Activated CD8-positive, alpha-beta memory T cell treated with anti-CD3 and anti-CD28 coated beads, Interleukin-2, amount 50 U/mL, for 1 hour (primary cell): ENCODE results near the gene EHBP1L1.

Experiments used
- DNase-seq: peaks from one replicate; pipeline ENCODE4 v3.0.0-alpha.2; 2020; ENCODE audit errors: extremely low read depth

EHBP1L1 gene

DNA sequence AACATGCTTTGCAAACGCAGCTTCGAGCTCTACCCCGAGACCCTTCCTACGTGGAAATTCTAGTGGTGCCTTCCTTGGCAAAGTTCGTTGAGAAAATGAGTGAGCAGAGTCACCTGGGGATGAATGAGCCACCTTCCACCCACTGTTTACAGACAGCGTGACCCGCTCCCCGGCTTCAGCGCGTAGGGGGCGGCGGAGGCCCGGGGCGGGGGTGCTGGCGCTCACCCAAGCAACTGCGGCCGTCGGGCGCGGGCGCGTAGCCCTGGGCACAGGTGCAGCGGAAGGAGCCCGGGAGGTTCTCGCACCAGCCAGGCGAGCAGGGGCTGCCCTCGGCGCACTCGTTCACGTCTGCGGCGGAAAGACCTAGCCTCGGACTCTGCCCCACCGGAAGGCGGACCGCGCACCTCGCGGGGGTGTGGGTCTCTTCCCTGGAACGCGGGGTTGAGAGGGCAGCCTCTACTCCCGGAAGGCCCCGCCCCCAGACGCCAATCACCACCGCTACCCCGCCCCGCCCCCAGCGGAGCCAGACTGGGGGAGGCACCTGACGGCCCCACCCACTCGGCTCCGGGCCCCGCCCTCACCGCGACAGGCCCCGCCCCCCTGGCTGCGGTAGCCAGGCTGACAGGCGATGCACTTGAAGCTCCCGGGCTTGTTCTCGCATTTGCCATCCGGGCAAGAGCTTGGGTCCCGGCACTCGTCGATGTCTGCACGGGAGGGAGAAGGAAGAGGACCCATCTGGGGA, 29.5 kb upstream of the EHBP1L1 start:
- peak; percentile 92 for DNase-seq

DNA sequence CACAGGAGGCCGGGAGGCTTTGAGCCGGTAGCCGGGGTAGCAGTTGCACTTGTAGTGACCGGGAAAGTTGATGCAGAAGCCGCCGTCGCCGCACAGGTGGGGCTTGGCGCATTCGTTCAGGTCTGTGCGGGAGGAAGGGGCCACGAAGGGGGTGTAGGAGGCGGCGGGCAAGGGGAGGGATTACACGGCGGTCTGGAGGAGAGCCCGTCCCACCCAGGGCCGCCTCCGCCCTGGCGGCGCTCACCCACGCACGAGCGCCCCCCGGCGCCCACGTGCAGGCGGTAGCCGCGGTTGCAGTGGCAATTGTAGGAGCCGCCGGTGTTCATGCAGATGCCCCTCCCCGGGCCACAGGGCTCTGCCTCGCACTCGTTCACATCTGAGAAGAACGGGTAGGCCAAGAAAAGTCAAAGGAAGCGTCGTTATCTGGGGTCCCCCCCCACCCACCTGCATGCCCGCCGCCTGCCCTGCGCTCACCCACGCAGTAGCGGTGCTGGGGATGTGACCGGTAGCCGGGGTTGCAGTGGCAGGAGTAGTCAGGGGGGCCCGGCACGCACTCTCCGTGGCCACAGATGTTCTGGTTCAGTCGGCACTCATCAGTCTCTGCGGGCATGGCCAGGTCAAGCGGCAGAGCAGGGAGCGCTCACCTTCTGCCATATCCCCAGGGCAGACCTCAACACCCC, 28.3 kb upstream of the EHBP1L1 start:
- DNase-seq, result no peak

DNA sequence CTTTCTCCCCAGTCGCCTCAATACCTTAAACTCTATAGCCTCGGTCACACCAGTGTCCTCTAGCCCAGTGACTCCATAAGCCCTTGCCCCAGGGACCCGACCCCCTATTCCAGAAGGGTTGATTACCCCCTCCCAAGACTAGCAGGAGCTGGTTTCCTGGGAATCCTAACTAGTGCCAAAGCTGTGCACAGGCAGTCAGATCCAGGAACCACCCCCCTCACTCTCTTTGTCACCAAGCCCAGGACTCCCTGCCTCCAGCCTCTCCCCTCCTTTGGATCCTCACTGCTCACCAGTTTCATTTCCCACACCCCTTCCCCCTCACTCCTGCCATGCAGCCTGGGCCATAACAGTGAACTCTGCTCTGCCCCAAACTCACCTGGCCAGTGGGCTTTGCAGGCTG, 27.5 kb upstream of the EHBP1L1 start:
- no peak for DNase-seq

DNA sequence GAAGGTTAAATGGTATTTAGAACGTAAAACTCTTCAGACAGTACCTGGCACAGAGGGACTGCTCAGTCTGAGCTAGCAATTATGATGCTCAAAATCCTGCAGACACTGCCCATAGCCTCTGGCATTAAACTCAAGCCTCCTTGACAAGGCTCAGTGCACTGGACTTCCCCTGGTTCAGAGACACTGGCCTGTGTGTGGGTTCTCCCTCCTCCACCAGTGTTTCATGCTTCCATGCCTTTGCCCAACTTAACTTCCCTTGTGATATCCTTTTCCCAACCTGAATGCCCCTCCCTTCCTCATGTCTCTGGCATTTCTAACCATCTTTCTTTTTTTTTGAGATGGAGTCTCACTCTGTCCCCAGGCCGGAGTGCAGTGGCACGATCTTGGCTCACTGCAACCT, 26.8 kb upstream of the EHBP1L1 start:
- no peak for DNase-seq

DNA sequence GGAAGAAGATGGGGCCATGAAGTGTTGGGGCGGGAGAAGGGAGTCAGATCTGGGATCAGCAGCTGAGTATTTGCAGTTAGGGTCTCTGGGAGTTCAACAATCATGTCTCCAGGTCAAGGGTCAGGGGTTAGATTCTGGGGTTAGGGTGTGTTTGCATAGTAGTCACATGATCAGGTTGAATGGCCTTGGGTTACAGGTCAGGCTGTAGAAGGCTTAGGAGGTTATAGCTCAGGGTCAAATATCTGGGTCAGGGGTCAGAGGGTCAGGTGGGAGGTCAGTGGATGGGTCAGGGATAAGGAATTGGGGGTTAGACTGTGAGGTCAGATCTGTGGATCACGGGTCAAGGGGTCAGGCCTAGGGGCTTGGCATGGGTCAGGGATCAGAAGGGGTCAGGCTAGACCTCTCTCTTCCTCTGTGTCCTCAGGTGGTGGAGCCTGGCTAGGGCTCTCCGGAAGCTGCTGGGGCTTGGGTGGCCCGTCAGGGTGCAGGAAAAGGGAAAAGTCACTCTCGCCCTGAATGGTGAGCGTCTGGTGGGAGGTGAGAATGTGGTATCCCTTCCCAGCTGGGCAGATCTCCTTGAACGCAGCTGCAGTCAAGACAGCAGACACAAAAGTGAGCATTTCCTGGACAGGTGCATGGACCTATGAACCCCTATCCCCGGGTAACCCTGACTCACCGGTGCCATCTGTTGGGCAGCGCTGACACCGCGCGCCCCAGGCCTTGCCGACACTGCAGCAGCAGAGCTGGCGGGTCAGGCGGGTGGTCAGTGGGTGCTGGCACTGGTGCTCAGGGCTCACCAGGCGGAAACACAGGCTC, 24.1 kb upstream of the EHBP1L1 start:
- no peak for DNase-seq

DNA sequence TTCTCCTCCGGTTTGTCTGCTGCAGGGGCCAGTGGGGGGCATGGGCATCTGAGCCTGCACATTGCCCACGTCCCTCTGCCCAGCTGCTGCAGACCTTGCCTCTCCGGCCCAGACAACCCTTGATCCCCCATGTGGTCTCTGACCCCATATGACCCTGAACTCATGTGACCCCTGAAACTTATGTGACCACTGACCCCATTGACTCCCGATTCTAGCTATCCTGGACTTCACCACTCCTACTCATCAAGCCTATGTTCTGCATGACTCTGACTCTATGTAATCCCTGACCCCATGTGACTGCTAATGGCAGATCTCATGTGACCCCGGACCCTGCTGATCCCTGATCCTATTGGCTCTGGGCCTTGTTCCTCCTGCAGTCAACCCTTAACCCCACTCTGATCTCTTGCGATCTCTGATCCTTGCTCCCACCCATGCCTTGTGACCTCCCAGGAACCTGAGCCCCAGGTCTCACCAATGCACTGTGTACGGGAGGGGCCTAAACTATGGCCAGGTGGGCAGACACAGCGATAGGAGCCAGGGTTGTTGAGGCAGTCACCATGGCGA, 23.4 kb upstream of the EHBP1L1 start:
- DNase-seq, result no peak

DNA sequence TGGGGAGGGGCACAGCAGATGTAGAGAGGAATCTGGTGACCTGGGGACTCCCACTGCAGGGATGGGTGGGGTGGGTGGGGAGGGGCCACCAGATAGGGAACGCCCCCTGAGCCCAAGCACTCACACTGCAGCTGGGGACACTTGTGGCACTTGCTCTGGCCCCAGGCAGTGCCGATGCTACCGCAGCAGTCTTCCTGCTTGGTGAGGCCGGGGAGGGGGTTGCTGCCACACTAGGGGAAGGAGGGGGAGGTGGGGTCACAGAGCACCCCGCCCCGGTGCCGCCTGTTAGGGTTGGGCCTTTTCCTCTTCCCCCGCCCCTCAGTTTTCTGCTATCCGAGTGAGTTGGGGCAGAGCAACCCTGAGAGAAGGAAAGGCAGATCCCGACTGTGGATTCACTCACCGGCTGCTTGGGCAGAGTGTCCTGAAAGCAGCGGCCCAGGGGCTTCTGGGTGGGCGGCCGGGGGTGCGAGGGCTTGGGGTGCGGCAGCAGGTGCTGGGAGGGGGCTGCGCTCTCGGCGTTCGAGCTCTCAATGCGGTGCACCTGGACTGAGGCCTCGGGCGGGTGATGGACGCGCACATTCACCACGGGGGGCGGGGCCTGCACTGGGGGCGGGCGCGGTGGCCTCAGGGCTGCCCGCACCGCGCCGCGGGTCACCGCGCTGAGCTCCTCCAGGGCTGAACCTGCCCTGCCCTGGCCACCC, 22.4 kb upstream of the EHBP1L1 start:
- DNase-seq, result no peak

DNA sequence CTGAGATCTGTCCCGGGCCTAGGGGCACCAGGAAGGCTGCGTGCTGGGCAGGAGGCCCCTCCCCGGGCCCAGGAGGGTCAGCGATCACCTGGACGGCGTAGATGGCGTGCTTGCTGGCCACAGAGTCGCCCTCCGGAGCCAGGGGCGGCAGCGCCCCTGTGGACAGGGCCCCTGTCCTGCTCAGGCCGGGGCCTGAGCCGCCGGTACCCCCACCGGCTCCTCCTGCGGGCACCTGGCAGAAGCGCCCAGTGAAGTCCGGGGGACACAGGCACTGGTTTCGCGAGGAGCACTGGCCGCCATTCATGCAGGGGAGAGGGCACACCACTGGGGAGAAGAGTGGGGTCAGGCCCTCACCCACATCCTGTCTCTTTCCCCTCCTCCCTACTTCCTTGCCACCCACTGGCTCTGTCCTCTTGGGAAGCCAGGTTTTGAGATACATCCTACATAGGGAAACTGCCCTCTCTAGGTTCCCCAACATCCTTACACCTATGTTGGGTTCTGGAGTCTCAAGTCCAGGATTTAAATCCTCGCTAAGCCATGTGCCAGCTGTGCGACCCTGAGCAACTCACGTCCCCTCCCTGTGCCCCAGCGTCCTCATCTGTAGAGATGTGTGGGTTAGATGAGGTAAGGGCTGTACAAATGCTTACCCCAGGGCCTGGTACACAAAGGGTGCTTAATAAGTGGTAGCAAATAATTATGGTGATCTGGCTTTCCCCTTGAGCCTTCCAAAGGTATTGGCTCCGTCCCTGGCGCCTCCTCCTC, 21.6 kb upstream of the EHBP1L1 start:
- no peak for DNase-seq

DNA sequence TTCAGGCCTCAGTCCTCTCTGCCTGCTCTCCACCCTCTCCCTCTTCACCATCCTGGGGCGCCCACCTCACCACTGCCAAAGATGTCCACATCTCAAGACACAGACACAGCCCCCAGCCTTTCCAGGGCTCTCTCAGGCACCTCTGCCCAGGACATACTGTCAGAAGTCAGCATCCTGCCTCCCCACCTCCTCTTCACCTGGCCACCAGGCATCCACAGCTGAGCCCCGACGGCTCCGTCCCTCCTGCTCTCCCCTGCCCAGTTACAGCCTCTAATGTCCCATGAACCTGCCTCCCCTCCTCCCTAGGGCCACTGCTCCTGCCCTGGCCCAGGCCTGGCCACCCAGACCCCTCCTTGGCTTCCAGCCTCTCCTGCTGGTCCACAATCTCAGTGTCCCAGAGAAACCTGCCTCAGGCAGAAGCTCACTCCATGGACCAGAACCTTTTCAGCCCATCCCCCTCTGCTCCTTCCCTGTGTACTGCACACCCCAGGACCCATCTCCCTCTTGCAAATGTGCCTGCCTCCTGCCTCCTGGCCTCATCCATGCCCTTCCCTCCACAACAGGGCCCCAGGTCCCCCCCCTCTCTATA, 20.9 kb upstream of the EHBP1L1 start:
- no peak for DNase-seq

DNA sequence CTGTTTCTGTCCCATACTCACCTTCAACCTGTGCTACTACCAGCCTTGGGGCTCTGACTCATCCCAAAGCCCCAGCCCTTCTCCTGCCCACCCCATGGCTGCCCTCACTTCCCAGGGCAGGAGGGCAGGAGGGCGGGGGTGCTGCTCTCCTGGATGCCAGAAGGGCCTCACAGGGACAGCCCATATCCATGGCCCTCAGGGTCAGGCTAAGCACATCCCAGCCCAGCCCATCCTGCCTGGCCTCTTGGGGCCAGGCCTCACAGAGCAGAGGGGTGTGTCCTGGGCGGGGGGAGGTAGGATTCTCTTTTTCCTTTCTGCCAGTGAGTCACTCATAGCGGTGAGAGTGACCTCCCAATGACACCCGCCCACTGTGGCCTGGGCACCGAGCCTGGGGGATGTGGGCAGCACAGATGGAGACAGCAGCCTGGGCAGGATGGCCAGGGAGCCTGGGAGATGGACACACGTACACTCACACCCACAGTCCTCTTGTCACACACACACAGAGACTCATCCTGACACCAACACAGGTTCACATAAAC, 20.1 kb upstream of the EHBP1L1 start:
- DNase-seq, result no peak

DNA sequence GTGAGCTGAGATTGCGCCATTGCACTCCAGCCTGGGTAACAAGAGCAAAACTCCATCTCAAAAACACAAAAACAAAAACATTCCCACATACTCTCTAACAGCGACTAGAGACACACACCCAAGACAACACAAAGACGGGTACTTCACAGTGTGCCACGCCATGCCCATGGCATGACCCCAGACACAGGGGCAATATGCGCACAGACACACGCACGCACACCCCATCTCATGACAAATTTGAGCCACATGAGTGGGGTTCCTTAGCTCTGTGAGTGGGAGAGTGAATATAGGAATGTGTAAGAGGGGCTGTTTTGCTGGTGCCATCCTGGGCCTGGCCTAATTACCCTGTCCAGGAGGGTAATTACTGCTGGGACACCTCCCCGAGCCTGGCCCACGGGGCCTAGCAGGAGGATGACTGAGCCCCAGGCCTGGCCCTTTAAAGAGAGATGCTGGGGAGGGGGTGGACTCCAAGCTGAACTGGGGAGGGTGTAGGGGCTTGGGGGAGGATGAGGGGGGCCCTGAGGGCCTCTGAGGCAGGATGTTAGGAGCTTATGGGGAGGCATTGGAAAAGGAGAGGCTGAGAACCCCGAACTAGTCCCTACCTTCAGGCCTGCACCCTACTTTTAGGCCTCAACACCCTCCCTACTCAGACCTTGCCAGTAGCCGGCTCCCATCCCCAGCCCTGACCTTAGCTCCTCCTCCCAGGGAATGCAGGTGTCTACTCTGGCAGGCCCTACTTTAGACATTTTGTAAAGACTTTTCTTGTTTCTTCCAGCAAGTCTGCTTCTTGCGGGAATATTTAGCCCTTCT, 19.2 kb upstream of the EHBP1L1 start:
- DNase-seq, result no peak

DNA sequence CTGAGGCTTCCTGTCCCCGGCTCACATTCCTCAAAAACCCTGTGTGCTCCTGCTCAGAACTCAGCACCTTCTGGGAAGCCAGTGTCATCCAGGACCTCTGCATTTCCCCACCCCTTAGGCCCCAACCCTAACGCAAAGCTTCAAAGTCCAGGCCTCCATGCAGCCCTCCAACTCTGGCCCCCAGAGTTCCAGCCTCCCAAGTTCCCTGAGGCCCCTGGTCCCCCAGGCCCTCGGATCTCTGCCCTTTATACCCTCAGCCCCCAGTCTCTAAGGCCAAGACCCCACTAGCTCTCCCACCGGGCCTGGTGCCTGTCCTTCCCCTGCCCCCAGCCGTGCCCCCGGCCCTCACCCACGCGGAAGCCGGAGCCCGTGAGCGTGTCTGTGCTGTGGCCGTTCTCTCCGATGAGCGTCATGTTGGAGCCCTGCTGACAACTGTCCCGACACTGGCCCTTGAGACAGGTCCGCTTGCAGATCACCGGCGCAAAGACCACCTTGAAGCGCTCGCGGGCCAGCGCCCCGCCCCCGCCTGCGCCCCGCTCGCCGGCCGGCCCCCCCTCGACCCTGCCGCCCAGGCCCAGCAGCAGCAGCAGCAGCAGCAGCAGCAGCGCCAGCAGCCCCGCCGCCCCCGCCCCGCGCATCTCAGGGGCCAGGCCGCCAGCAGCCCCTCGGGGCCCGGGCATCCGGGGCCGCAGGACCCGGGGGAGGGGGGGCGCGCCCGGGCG, 18.4 kb upstream of the EHBP1L1 start:
- no peak for DNase-seq

DNA sequence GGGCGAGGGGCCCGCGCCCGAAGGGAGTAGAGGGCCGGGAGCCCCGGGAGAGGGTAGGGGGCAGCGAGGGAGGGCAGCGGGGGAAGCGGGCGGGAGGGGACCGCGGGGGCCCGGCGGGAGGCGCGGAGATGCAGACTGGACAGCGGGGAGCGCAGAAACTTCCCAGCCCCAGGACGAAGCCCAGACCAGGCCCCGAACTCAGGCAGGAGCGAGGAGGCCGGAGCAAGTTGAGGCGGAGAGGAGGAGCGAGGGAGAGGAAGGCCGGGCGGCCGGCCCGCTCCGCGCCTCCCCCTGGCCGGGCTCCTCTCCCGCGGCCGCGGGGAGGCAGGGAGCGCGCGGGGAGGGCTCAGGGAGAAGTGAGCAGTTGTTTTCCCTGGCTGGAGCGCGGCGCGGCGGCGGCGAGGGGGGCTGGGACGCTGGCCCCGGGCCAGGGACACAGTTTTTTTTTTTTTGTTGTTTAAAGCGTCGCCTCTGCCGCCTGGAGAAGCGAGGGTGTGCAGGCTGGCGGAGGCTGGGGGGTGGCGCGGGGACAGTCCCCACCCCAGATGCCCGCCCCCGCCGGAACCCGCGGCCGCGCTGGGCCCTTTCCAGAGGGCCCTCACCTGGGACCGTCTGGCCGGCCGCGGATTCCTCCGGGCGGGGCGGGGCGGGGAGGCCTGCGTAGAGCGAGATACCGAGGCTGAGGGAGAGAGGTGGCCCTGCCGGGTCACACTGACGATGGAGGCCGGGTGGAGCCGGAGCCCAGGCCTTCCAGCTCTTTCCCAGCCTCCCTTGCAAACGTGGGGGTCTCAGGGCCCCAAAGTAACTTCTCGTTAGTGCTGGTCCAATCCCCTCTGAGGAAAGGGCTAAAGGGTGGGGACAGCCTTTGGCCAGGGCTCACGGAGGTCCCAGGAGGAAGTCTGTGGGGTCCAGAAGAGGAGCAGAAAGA, 17.6 kb upstream of the EHBP1L1 start, which contains the start of gene LTBP3:
LTBP3 (minus strand) TSS at position 358 of the 928 bp plus-strand sequence. CDS start 400 bp downstream, outside the sequence.
- DNase-seq, result no peak

DNA sequence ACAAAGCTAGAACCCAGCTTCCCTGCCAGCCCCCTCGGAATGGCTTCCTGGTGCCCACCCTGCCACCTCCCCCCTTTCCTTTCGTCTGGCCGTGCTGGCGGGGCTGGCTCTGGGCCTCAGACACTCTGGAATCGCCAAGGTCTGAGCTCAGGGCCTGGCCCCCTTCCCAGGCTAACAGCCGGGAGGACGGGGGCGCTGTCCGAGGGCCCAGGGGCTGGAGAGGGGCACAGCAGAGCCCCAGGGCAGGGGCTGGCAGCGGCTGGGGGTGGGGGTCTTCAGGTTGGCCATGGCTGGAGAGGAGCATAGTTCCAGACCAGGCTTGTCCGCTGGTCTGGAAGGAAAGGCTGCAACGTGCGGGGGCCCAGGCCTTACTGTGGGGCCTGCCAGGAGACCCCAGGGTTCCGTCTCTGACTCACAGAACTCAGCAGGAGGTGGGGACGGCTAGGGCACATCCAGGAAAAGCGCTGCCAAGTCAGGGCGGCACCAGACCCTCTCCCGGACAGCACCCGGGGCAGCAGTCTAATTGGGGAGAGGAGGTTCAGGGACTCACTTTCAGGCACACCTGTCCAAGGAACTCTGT, 16.8 kb upstream of the EHBP1L1 start:
- no peak for DNase-seq

DNA sequence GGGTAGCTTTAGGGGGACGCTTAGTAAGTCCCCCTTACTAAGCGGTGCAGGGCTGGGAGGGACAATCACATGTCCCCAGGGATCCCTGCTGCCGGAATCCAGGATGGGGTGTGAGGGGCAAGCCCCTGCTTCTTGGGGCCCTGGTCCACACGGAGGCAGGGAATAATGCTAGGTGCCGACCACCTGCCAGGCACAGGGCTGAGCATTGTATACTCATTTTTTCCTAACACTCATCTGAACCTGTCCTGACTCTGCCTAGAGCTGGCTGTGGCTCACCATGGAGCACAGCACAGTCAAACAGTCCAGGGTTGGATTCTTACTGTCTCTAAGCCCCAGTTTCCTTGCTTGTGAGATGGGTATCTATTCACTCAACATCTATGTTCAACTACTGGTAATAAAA, 16.3 kb upstream of the EHBP1L1 start:
- no peak for DNase-seq

DNA sequence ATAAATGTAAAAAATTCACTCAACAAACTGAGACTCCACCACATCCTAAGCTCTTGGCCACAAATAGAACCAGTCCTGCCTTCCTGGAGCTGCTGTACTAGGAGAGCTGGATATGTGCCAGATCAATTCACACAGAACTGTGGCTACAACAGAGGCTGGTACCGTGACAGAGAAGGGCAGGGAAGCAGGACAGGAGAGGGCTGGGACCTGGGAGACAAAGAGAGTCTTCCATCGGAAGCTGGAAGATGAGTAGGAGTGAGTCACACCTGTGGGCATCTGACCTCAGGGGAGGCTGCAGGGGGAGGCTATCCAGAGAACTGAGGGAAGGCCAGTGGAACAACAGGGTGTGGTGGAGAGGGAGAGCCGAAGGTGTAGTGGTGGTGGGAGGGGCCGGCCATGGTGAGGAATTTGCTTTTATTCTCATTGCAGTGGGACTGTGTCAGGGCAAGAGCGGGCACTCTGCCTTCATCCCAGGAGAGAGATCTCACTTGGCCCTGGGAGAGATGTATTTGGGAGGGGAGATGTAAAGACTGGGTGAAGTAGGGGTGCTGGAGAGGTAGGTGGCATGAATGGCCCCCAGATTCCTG, 15.8 kb upstream of the EHBP1L1 start:
- no peak for DNase-seq
